H9 (cell line): ENCODE data around the gene RPL36. TPM values are rescaled to one million over a fixed set of nuclear protein-coding genes. Genes with fewer than 3 reads are reported as not detected.
A peak's percentile ranks its signal among the peaks of the same experiment; 100 is the strongest.

Experiments used
- DNase-seq: peaks from one replicate; pipeline ENCODE4 v3.0.0-alpha.2; 2017
- H2AFZ ChIP-seq: one replicate; pipeline ENCODE4 v1.6.1; 2013; ENCODE audit warnings: mild to moderate bottlenecking, low read length, control low read depth, moderate library complexity
- H2AK5ac ChIP-seq: 2 replicates; pipeline ENCODE4 v1.6.1; 2013; ENCODE audit warnings: low read length, control low read depth, mixed read lengths; ENCODE audit not compliant: insufficient read length
- H2BK120ac ChIP-seq: one replicate; pipeline ENCODE4 v1.6.1; 2013; ENCODE audit warnings: low read depth, mild to moderate bottlenecking, low read length, control low read depth, inconsistent platforms; ENCODE audit not compliant: poor library complexity, severe bottlenecking
- H2BK12ac ChIP-seq: 2 replicates; pipeline ENCODE4 v1.6.1; 2013; ENCODE audit warnings: low read length, control low read depth, mixed read lengths, low read depth; ENCODE audit not compliant: insufficient read length
- H2BK15ac ChIP-seq: 2 replicates; pipeline ENCODE4 v1.6.1; 2013; ENCODE audit warnings: low read depth, low read length, control low read depth
- H2BK20ac ChIP-seq: one replicate; pipeline ENCODE4 v1.6.1; 2013; ENCODE audit warnings: low read depth, mild to moderate bottlenecking, low read length, control low read depth, inconsistent platforms; ENCODE audit not compliant: poor library complexity, severe bottlenecking
- H2BK5ac ChIP-seq: 2 replicates; pipeline ENCODE4 v1.6.1; 2013; ENCODE audit warnings: low read length, control low read depth, mixed read lengths; ENCODE audit not compliant: insufficient read length
- H3K14ac ChIP-seq: 2 replicates; pipeline ENCODE4 v1.6.1; 2013; ENCODE audit warnings: low read length, control low read depth; ENCODE audit not compliant: insufficient read depth
- H3K18ac ChIP-seq: 2 replicates; pipeline ENCODE4 v1.6.1; 2013; ENCODE audit warnings: low read depth, mild to moderate bottlenecking, mixed read lengths, low read length, control low read depth; ENCODE audit not compliant: insufficient read length
- H3K23ac ChIP-seq: 2 replicates; pipeline ENCODE4 v1.6.1; 2013; ENCODE audit warnings: low read length, control low read depth, mixed read lengths, low read depth; ENCODE audit not compliant: insufficient read length
- H3K23me2 ChIP-seq: 2 replicates; pipeline ENCODE4 v1.6.1; 2013; ENCODE audit warnings: low read depth, mild to moderate bottlenecking, mixed read lengths, low read length, control low read depth; ENCODE audit not compliant: insufficient read length, poor library complexity, severe bottlenecking
- H3K27ac ChIP-seq: 2 replicates; pipeline ENCODE4 v1.5.1; 2013; ENCODE audit warnings: low read length, control low read depth, mixed read lengths, low read depth; ENCODE audit not compliant: insufficient read length
- H3K27me3 ChIP-seq: 2 replicates; pipeline ENCODE4 v1.6.1; 2013; ENCODE audit warnings: low read length, control low read depth, inconsistent platforms; ENCODE audit not compliant: insufficient read depth
- H3K4ac ChIP-seq: 2 replicates; pipeline ENCODE4 v1.6.1; 2013; ENCODE audit warnings: low read depth, mild to moderate bottlenecking, control low read depth, inconsistent platforms, low read length, moderate library complexity
- H3K4me1 ChIP-seq: 2 replicates; pipeline ENCODE4 v1.6.1; 2013; ENCODE audit warnings: low read length, control low read depth, inconsistent platforms; ENCODE audit not compliant: insufficient read depth
- H3K4me2 ChIP-seq: 2 replicates; pipeline ENCODE4 v1.6.1; 2013; ENCODE audit warnings: low read length, control low read depth, mixed read lengths; ENCODE audit not compliant: insufficient read length, insufficient read depth
- H3K56ac ChIP-seq: 2 replicates; pipeline ENCODE4 v1.6.1; 2013; ENCODE audit warnings: low read depth, mild to moderate bottlenecking, mixed read lengths, low read length, control low read depth; ENCODE audit not compliant: insufficient read length
- H3K79me1 ChIP-seq: 2 replicates; pipeline ENCODE4 v1.6.1; 2013; ENCODE audit warnings: low read depth, mild to moderate bottlenecking, moderate library complexity, low read length, control low read depth, inconsistent platforms; ENCODE audit not compliant: insufficient read depth, poor library complexity, severe bottlenecking
- H3K79me2 ChIP-seq: 2 replicates; pipeline ENCODE4 v1.6.1; 2013; ENCODE audit warnings: low read length, control low read depth, inconsistent platforms; ENCODE audit not compliant: insufficient read depth
- H3K9ac ChIP-seq: 2 replicates; pipeline ENCODE4 v1.6.1; 2013; ENCODE audit warnings: low read length, control low read depth, mixed read lengths; ENCODE audit not compliant: insufficient read length; ENCODE audit errors: extremely low read depth
- H3K9me3 ChIP-seq: one replicate; pipeline ENCODE4 v1.6.1; 2013; ENCODE audit warnings: low read depth, low read length, inconsistent platforms; ENCODE audit not compliant: control insufficient read depth
- H3T11ph ChIP-seq: one replicate; pipeline ENCODE4 v1.6.1; 2013; ENCODE audit warnings: mild to moderate bottlenecking, low read length, control low read depth, inconsistent platforms
- H4K20me1 ChIP-seq: one replicate; pipeline ENCODE4 v1.6.1; 2013; ENCODE audit not compliant: control insufficient read depth, insufficient read length, insufficient read depth
- H4K5ac ChIP-seq: 2 replicates; pipeline ENCODE4 v1.6.1; 2013; ENCODE audit warnings: low read depth, mild to moderate bottlenecking, mixed read lengths, low read length, control low read depth; ENCODE audit not compliant: insufficient read length
- H4K8ac ChIP-seq: replicated peaks from 2 replicates; pipeline ENCODE4 v1.6.1; 2013; ENCODE audit warnings: low read length, control low read depth, mixed read lengths, low read depth; ENCODE audit not compliant: insufficient read length
- H4K91ac ChIP-seq: 2 replicates; pipeline ENCODE4 v1.6.1; 2013; ENCODE audit warnings: low read depth, mild to moderate bottlenecking, moderate library complexity, mixed read lengths, low read length, control low read depth; ENCODE audit not compliant: insufficient read length
- H3K27ac Mint-ChIP-seq, 3 experiments: 2 replicates in 2 of 3; 3 replicates in 1 of 3; pipeline ENCODE4 v1.8.0; 2020 to 2021; ENCODE audit warnings: mixed read lengths in 3 of 3, mild to moderate bottlenecking in 1 of 3, moderate library complexity in 1 of 3
- H3K27me3 Mint-ChIP-seq: 2 replicates; pipeline ENCODE4 v1.8.0; 2021; ENCODE audit warnings: low read depth, mild to moderate bottlenecking, moderate library complexity, mixed read lengths
- H3K36me3 Mint-ChIP-seq, 3 experiments: 2 replicates in 2 of 3; 3 replicates in 1 of 3; pipeline ENCODE4 v1.8.0; 2020 to 2021; ENCODE audit warnings: low read depth in 3 of 3, mixed read lengths in 3 of 3; ENCODE audit not compliant: insufficient read depth in 1 of 3
- H3K4me1 Mint-ChIP-seq, 2 experiments: 2 replicates each; pipeline ENCODE4 v1.8.0; 2020; ENCODE audit warnings: mixed read lengths in 2 of 2
- H3K4me3 Mint-ChIP-seq, 2 experiments: 2 replicates in 1 of 2; 3 replicates in 1 of 2; pipeline ENCODE4 v1.8.0; 2020 to 2021; ENCODE audit warnings: mild to moderate bottlenecking in 2 of 2, mixed read lengths in 2 of 2, moderate library complexity in 1 of 2
- H3K9me3 Mint-ChIP-seq, 2 experiments: 2 replicates in 1 of 2; 3 replicates in 1 of 2; pipeline ENCODE4 v1.8.0; 2020; ENCODE audit warnings: mild to moderate bottlenecking in 2 of 2, mixed read lengths in 2 of 2, moderate library complexity in 1 of 2
- WGBS: extraction: QIAGEN DNeasy Blood & Tissue Kit; methylation state at CpG from one replicate; pipeline ENCODE4 v1.1.7; 2013; ENCODE audit warnings: missing lambda C conversion rate, low lambda C conversion rate, mixed read lengths; ENCODE audit not compliant: insufficient read length; ENCODE audit errors: extremely low coverage; 5-methylcytosine and 5-hydroxymethylcytosine counted together
- total RNA-seq: library from RNA; stranded (reverse); gene quantifications from 2 replicates; pipeline ENCODE4 v1.2.1, GENCODE V29; 2021
- TF ChIP-seq, protein P1 (sequence below): fragments of 200-600 bp; sonication (generic); conservative IDR thresholded peaks from 3 replicates; pipeline ENCODE4 v1.8.0; 2021; ENCODE audit warnings: antibody characterized with exemption, mild to moderate bottlenecking

The RPL36 gene
- total RNA-seq, 1 experiment from 2014 or later, result 1,074 TPM

- no peak overlapping the region for H3K18ac ChIP-seq
- H3K79me2 ChIP-seq, result peaks cover 9% of the 10 kb centered on the region; the same call in 1 of the 2 replicates
- TF ChIP-seq, protein P1, sequence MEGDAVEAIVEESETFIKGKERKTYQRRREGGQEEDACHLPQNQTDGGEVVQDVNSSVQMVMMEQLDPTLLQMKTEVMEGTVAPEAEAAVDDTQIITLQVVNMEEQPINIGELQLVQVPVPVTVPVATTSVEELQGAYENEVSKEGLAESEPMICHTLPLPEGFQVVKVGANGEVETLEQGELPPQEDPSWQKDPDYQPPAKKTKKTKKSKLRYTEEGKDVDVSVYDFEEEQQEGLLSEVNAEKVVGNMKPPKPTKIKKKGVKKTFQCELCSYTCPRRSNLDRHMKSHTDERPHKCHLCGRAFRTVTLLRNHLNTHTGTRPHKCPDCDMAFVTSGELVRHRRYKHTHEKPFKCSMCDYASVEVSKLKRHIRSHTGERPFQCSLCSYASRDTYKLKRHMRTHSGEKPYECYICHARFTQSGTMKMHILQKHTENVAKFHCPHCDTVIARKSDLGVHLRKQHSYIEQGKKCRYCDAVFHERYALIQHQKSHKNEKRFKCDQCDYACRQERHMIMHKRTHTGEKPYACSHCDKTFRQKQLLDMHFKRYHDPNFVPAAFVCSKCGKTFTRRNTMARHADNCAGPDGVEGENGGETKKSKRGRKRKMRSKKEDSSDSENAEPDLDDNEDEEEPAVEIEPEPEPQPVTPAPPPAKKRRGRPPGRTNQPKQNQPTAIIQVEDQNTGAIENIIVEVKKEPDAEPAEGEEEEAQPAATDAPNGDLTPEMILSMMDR, result no peak
- Mint-ChIP-seq H3K27me3 (peaks cover 8% of the 10 kb centered on the region; the same call in 1 of the 2 replicates), H3K4me1 (peaks cover 2 to 9% of the 10 kb centered on the region in 2 experiments; a peak in 3 of 4 replicates), H3K36me3 (peaks cover 42 to 75% (median 57%) of the 10 kb centered on the region in 3 experiments), H3K27ac (no peak overlapping the region), H3K4me3 (no peak overlapping the region), H3K9me3 (peaks cover 2 to 4% of the 10 kb centered on the region in 2 experiments; a peak in 2 of 5 replicates)
- peaks cover 5% of the 10 kb centered on the region for H3K23me2 ChIP-seq
- H3K27me3 ChIP-seq, result no peaks in the 10 kb centered on the region
- H3K27ac ChIP-seq, result no peak overlapping the region
- DNase-seq, result peak; percentile 50
- no CpG with 5 or more reads among the region's 28 CpGs for WGBS
- H3T11ph ChIP-seq, result no peak overlapping the region
- H2AFZ ChIP-seq, result no peak overlapping the region
- H4K5ac ChIP-seq, result no peak overlapping the region
- H2BK20ac ChIP-seq, result no peak overlapping the region
- H3K79me1 ChIP-seq, result no peaks in the 10 kb centered on the region
- no peak overlapping the region for H2BK5ac ChIP-seq
- H3K4ac ChIP-seq, result no peak overlapping the region
- H2BK120ac ChIP-seq, result no peak overlapping the region
- H4K8ac ChIP-seq, result no peak overlapping the region
- H3K4me2 ChIP-seq, result no peak overlapping the region
- no peak overlapping the region for H3K9ac ChIP-seq
- H2BK15ac ChIP-seq, result no peak overlapping the region
- no peak overlapping the region for H3K14ac ChIP-seq
- no peak overlapping the region for H3K56ac ChIP-seq
- no peaks in the 10 kb centered on the region for H3K4me1 ChIP-seq
- no peak overlapping the region for H2BK12ac ChIP-seq
- H3K23ac ChIP-seq, result no peak overlapping the region
- no peaks in the 10 kb centered on the region for H4K20me1 ChIP-seq
- no peaks in the 10 kb centered on the region for H3K9me3 ChIP-seq
- no peak overlapping the region for H2AK5ac ChIP-seq
- H4K91ac ChIP-seq, result no peak overlapping the region
Measured at GRCh38 chr19:5695649-5696195, 5.6 kb downstream of the RPL36 start.
